Lower lobe of right lung (tissue), 2 donors: ENCODE measurements around the gene FBXL20. TPM values are rescaled to one million over a fixed set of nuclear protein-coding genes. Genes with fewer than 3 reads are reported as not detected.
A peak's percentile ranks its signal among the peaks of the same experiment; 100 is the strongest.
"Not testable (repeated sequence)": the region's sequence is repeated elsewhere in the genome, so short reads cannot be mapped to it uniquely, and the experiment has no call there.

Experiments
- ATAC-seq, 2 donors: fragments of 200-7000 bp; cut with Tn5 transposase; one replicate each; pipeline ENCODE4 v1.9.1; 2020 to 2022; ENCODE audit warnings: mild to moderate bottlenecking in 2 of 2, moderate library complexity in 2 of 2
- DNase-seq: peaks from one replicate; pipeline ENCODE4 v3.0.0-alpha.2; 2020
- H3K27ac ChIP-seq: fragments of 200-600 bp; one replicate; pipeline ENCODE4 v1.8.0; 2022
- H3K27me3 ChIP-seq: fragments of 200-600 bp; one replicate; pipeline ENCODE4 v1.8.0; 2022; ENCODE audit warnings: low read depth
- H3K36me3 ChIP-seq: fragments of 200-600 bp; one replicate; pipeline ENCODE4 v1.8.0; 2022; ENCODE audit warnings: mild to moderate bottlenecking
- H3K4me1 ChIP-seq: fragments of 200-600 bp; one replicate; pipeline ENCODE4 v1.8.0; 2022
- H3K4me3 ChIP-seq: fragments of 200-600 bp; one replicate; pipeline ENCODE4 v1.8.0; 2022; ENCODE audit warnings: mild to moderate bottlenecking
- H3K9me3 ChIP-seq: fragments of 200-600 bp; one replicate; pipeline ENCODE4 v1.8.0; 2022
- intact Hi-C: fragments of 100-400 bp; cut with DNase I; formaldehyde crosslinking; loops from one replicate; pipeline ENCODE4 v1.11.0; 2022
- total RNA-seq: library from RNA; stranded (reverse); fragmentation: NEBNext Ultra II Directional; extraction: Animal tissue kit (Norgen Biotek cat#: 25700); gene quantifications from one replicate; pipeline ENCODE4 v1.2.1, GENCODE V29; 2021
- TF ChIP-seq, protein P1 (sequence below): fragments of 200-600 bp; IDR thresholded peaks from one replicate; pipeline ENCODE4 v1.8.0; 2022; ENCODE audit warnings: antibody characterized with exemption, mild to moderate bottlenecking
- donor health status: DM: no; HTN: yes; CAD: no; lungs with severe emphysema.

The FBXL20 gene
- total RNA-seq, 1 donor from 2014 or later = 25.4 TPM

DNA sequence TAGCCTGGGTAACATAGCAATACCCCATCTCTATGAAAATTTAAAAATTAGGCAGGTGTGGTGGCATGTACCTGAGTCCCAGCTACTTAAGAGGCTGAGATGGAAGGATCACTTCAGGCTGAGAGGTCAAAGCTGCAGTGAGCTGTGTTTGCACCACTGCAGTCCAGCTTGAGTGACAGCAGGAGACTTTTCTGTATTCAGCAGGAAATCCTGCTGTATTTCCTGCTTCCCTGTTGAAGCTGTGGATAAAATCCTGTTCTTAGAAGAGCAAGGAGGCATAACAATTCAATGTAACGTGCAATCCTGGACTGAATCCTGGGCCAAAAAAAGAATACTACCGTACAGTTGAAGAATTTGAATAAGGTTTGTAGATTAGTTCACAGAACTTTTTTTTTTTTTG is 62.2 kb downstream of the FBXL20 start:
- TF ChIP-seq, protein P1, sequence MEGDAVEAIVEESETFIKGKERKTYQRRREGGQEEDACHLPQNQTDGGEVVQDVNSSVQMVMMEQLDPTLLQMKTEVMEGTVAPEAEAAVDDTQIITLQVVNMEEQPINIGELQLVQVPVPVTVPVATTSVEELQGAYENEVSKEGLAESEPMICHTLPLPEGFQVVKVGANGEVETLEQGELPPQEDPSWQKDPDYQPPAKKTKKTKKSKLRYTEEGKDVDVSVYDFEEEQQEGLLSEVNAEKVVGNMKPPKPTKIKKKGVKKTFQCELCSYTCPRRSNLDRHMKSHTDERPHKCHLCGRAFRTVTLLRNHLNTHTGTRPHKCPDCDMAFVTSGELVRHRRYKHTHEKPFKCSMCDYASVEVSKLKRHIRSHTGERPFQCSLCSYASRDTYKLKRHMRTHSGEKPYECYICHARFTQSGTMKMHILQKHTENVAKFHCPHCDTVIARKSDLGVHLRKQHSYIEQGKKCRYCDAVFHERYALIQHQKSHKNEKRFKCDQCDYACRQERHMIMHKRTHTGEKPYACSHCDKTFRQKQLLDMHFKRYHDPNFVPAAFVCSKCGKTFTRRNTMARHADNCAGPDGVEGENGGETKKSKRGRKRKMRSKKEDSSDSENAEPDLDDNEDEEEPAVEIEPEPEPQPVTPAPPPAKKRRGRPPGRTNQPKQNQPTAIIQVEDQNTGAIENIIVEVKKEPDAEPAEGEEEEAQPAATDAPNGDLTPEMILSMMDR = no peak
- DNase-seq (no peak), ATAC-seq (no peak)
- Histone ChIP-seq H3K36me3 (peaks cover 16% of the 10 kb centered on the region), H3K9me3 (no peaks in the 10 kb centered on the region), H3K27ac (no peak overlapping the region), H3K4me1 (peaks cover 31% of the 10 kb centered on the region), H3K4me3 (no peak overlapping the region), H3K27me3 (no peaks in the 10 kb centered on the region)
- intact Hi-C loops = no loop called here

- peaks cover 31% of the 10 kb centered on the region for H3K4me1 ChIP-seq
- intact Hi-C loops, ATAC-seq, H3K4me3 ChIP-seq, H3K27me3 ChIP-seq, H3K9me3 ChIP-seq, H3K27ac ChIP-seq, DNase-seq: not testable (repeated sequence)
- peaks cover 14% of the 10 kb centered on the region for H3K36me3 ChIP-seq
Measured at GRCh38 chr17:39337649-39338048, 63.8 kb downstream of the FBXL20 start.

GRCh38 chr17:39335704-39336223 is 65.7 kb downstream of the FBXL20 start:
- Histone ChIP-seq H3K9me3 (no peaks in the 10 kb centered on the region), H3K4me3 (no peak overlapping the region), H3K4me1 (peaks cover 31% of the 10 kb centered on the region), H3K36me3 (no peaks in the 10 kb centered on the region), H3K27me3 (no peaks in the 10 kb centered on the region), H3K27ac (no peak overlapping the region)
- intact Hi-C loops = no loop called here
- peak; percentile 60 to 61 for ATAC-seq
- DNase-seq = no peak
- TF ChIP-seq, protein P1 = no peak

DNA sequence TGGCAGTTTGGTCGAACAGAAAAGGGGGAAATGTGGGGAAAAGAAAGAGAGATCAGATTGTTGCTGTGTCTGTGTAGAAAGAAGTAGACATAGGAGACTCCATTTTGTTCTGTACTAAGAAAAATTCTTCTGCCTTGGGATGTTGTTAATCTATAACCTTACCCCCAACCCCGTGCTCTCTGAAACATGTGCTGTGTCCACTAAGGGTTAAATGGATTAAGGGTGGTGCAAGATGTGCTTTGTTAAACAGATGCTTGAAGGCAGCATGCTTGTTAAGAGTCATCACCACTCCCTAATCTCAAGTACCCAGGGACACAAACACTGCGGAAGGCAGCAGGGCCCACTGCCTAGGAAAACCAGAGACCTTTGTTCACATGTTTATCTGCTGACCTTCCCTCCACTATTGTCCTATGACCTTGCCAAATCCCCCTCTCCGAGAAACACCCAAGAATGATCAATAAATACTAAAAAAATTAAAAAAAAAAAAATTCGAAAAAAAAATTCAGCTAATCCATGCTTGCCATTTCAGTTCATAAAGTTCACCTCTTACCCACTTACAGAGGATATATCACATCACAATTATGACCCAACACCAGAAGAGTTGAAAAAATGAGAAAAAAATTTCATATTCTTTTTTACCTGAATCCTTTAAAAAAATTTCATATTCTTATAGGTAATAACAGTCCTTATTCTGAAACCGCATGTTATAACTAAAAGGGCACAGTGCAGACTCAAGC is 67.2 kb downstream of the FBXL20 start:
- H3K9me3 ChIP-seq, intact Hi-C loops, H3K4me3 ChIP-seq, H3K27ac ChIP-seq, DNase-seq, H3K27me3 ChIP-seq, ATAC-seq, H3K36me3 ChIP-seq: not testable (repeated sequence)
- H3K4me1 ChIP-seq = peaks cover 25% of the 10 kb centered on the region

DNA sequence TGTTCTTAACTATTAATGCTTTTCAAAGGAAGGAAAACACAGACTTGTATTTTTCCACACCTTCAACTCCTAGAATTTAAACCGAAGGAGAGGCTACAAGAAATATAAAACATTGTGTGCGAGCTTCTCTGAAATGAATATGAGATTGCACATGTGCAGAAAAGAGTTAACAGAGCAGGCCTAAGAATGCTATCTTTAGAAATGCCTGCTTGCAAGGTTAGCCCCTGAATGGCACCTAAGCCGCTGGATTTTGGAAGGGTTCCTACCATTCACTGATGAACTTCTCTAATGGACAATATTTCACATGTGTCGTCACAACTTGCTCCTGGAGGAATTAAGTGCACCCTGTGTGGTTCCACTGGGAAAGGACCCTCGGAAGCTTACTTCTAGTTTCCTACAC is 69.3 kb downstream of the FBXL20 start:
- no peaks in the 10 kb centered on the region for H3K9me3 ChIP-seq

DNA sequence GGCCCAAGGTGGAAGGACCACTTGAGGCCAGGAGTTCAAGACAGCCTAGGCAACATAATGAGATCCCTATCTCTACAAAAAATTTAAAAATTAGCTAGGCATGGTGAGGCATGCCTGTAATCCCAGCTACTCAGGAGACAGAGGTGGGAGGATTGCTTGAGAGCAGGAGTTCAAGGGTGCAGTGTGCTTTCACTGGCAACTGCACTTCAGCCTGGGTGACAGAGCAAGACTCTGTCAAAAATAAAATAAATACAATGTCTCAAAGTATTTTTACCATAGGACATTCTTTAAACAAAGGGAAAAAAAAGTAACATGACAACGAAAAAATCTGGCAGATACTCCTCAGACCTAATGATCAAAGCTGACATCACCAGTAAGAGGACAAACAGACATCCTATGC is 72.6 kb downstream of the FBXL20 start:
- no peak for DNase-seq
- intact Hi-C loops = no loop called here
- no peaks in the 10 kb centered on the region for H3K27me3 ChIP-seq
- no peak for ATAC-seq
- no peaks in the 10 kb centered on the region for H3K36me3 ChIP-seq
- TF ChIP-seq, protein P1 = no peak
- no peak overlapping the region for H3K4me3 ChIP-seq
- no peak overlapping the region for H3K27ac ChIP-seq
- no peaks in the 10 kb centered on the region for H3K9me3 ChIP-seq
- H3K4me1 ChIP-seq = peaks cover 5% of the 10 kb centered on the region

More for the DNA sequence above, 69.3 kb downstream of the FBXL20 start:
- H3K27me3 ChIP-seq = no peaks in the 10 kb centered on the region
- TF ChIP-seq, protein P1 = no peak
- H3K27ac ChIP-seq = no peak overlapping the region
- intact Hi-C loops = no loop called here
- peaks cover 25% of the 10 kb centered on the region for H3K4me1 ChIP-seq
- DNase-seq = no peak
- no peaks in the 10 kb centered on the region for H3K36me3 ChIP-seq
- H3K4me3 ChIP-seq = no peak overlapping the region
- no peak for ATAC-seq
